Colon (tissue), 2 donors: ENCODE data around the gene RAB11B.
"Not testable (repeated sequence)": the region's sequence is repeated elsewhere in the genome, so short reads cannot be mapped to it uniquely, and the experiment has no call there.

Experiments used
- FAIRE-seq: peaks from 2 replicates; lab custom pipeline; 2012; peaks lifted over from hg19 to GRCh38; lab: Jason Lieb, UNC
- donor health status: control.
- donor health status: control.

The RAB11B gene

GRCh38 chr19:8389891-8390616, at the start of gene RAB11B:
Gene RAB11B, plus strand, starts transcription at chr19:8390360. Its CDS starts 57 bp downstream, at chr19:8390417.
- peak; percentile 88 for FAIRE-seq

GRCh38 chr19:8341504-8341903, 48.7 kb upstream of the RAB11B start:
- FAIRE-seq = not testable (repeated sequence)

- no peak for FAIRE-seq
These were observed 47.9 kb upstream of the RAB11B start for GRCh38 chr19:8342316-8342683.

GRCh38 chr19:8342684-8343482, 47.3 kb upstream of the RAB11B start, which contains the start of gene KANK3:
Gene KANK3, minus strand, starts transcription at chr19:8343262. Its CDS starts 5,434 bp downstream, at chr19:8337828.
- FAIRE-seq = no peak

- no peak for FAIRE-seq
These were observed 46.7 kb upstream of the RAB11B start for GRCh38 chr19:8343483-8343844.

GRCh38 chr19:8349629-8350372, 40.4 kb upstream of the RAB11B start:
- FAIRE-seq = not testable (repeated sequence)

GRCh38 chr19:8352134-8352827, 37.9 kb upstream of the RAB11B start:
- no peak for FAIRE-seq

- FAIRE-seq = not testable (repeated sequence)
These were observed 37.3 kb upstream of the RAB11B start for GRCh38 chr19:8352845-8353244.

- FAIRE-seq = no peak
These were observed 34.3 kb upstream of the RAB11B start for GRCh38 chr19:8355631-8356402.

- FAIRE-seq = no peak
These were observed 33.1 kb upstream of the RAB11B start for GRCh38 chr19:8357007-8357521.

GRCh38 chr19:8358948-8359347, 31.2 kb upstream of the RAB11B start:
- no peak for FAIRE-seq

GRCh38 chr19:8360196-8360595, 30.0 kb upstream of the RAB11B start:
- no peak for FAIRE-seq

GRCh38 chr19:8361921-8362793, 28.0 kb upstream of the RAB11B start:
- FAIRE-seq = no peak

- FAIRE-seq = no peak
These were observed 26.1 kb upstream of the RAB11B start, which contains the start of gene ANGPTL4 for GRCh38 chr19:8363803-8364771. Gene ANGPTL4, plus strand, starts transcription at chr19:8364155. Its CDS starts 167 bp downstream, at chr19:8364322.

GRCh38 chr19:8366121-8366581, 24.0 kb upstream of the RAB11B start:
- no peak for FAIRE-seq

- FAIRE-seq = no peak
These were observed 23.2 kb upstream of the RAB11B start for GRCh38 chr19:8366961-8367326.

GRCh38 chr19:8367327-8368001, 22.7 kb upstream of the RAB11B start:
- no peak for FAIRE-seq
